Esophagus muscularis mucosa (tissue), 4 donors: ENCODE data around the gene HMGA1. TPM values are rescaled to one million over a fixed set of nuclear protein-coding genes. Genes with fewer than 3 reads are reported as not detected.

Source experiments
- DNase-seq: peaks from one replicate; pipeline ENCODE4 v3.0.0-alpha.2; 2017; ENCODE audit errors: extremely low spot score
- H3K27ac ChIP-seq, 4 donors: fragments of 200-600 bp; sonication (generic); replicated peaks in 1 of 4; 1 replicate in 3 of 4; 2 replicates in 1 of 4; pipeline ENCODE4 v1.5.1; 2016 to 2019; ENCODE audit warnings: mild to moderate bottlenecking in 1 of 4
- H3K27me3 ChIP-seq, 4 donors: fragments of 200-600 bp; sonication (generic); one replicate each; pipeline versions ENCODE4 v1.5.1 to v1.6.0; 2016 to 2019
- H3K36me3 ChIP-seq, 4 donors: fragments of 200-600 bp; sonication (generic); one replicate each; pipeline ENCODE4 v1.5.1; 2016 to 2019
- H3K4me1 ChIP-seq, 4 donors: fragments of 200-600 bp; sonication (generic); one replicate each; pipeline ENCODE4 v1.5.1; 2016 to 2019
- H3K4me3 ChIP-seq, 4 donors: fragments of 200-600 bp; sonication (generic); 1 replicate in 2 of 4; 2 replicates in 2 of 4; pipeline ENCODE4 v1.5.1; 2016 to 2019; ENCODE audit warnings: mild to moderate bottlenecking in 4 of 4, moderate library complexity in 1 of 4
- H3K9me3 ChIP-seq, 4 donors: fragments of 200-600 bp; sonication (generic); 1 replicate in 3 of 4; 2 replicates in 1 of 4; pipeline ENCODE4 v1.5.1; 2016 to 2019
- EP300 ChIP-seq: sonication (generic); formaldehyde crosslinking; IDR thresholded peaks from one replicate; pipeline ENCODE4 v1.6.1; 2017; ENCODE audit warnings: antibody characterized with exemption
- POLR2A ChIP-seq: fragments of 450-650 bp; IDR thresholded peaks from one replicate; pipeline ENCODE4 v1.6.1; 2017; ENCODE audit warnings: antibody characterized with exemption, moderate library complexity, mild to moderate bottlenecking, low read depth
- POLR2AphosphoS5 ChIP-seq, 2 donors: sonication (generic); formaldehyde crosslinking; IDR thresholded peaks; one replicate each; pipeline ENCODE4 v1.6.1; 2017; ENCODE audit warnings: antibody characterized with exemption in 2 of 2
- WGBS: methylation state at CpG from one replicate; pipeline ENCODE4 v1.1.5; 2018; 5-methylcytosine and 5-hydroxymethylcytosine counted together
- intact Hi-C: fragments of 100-400 bp; cut with DNase I; formaldehyde crosslinking; loops from one replicate; pipeline ENCODE4 v1.15.1; 2023
- total RNA-seq, 4 donors: library from RNA; depleted of rRNA; stranded (reverse); fragments of >200 nt; gene quantifications; one replicate each; pipeline versions ENCODE4 v1.1.0 to v1.2.1, GENCODE V29; 2016
- TF ChIP-seq, protein P1 (sequence below), 3 experiments: fragments of 200-600 bp in 2 of 3; fragments of 450-650 bp in 1 of 3; sonication (generic) in 2 of 3; IDR thresholded peaks; one replicate each; pipeline ENCODE4 v1.5.1; 2017 to 2019; ENCODE audit warnings: antibody characterized with exemption in 3 of 3, mild to moderate bottlenecking in 2 of 3, moderate library complexity in 1 of 3

Gene HMGA1
- total RNA-seq, 4 donors from 2014 or later = 8.3 to 27.2 (median 17.5) TPM

DNA sequence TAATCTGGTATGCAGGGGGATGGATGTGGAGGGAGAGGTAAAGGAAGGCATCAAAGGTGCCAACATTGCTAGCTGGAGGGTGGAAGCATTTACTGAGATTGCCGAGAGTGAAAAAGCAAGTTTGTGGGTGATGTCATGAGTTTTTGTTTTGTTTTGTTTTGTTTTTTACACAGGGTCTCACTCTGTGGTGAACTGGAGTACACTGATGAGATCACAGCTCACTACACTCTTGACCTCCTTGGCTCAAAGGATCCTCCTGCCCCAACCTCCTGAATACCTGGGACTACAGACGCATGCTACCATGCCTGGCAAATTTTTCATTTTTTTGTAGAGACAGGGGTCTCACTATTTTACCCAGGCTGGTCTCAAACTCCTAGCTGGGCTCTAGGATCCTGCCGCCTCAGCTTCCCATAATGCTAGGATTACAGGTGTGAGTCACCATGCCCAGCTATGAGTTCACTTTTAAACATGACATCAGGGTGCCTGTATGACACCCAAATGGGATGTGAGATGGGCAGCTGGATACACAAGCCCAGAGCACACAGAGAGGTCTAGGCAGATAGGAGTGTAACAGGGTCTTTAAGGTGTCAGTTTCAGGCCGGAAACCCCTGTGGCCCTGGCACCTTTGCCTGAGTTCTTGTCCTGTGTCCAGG lies 35.1 kb upstream of the HMGA1 start:
- peaks cover 0 to 11% (median 0%) of the 10 kb centered on the region in 4 donors for H3K27me3 ChIP-seq
- WGBS = 98% methylated on average over 4 of the region's 4 CpGs
- H3K4me1 ChIP-seq = peaks cover 2 to 3% (median 3%) of the 10 kb centered on the region in 4 donors
- H3K4me3 ChIP-seq = no peak overlapping the region
- intact Hi-C loops = no loop called here
- H3K9me3 ChIP-seq = no peaks in the 10 kb centered on the region
- no peaks in the 10 kb centered on the region for H3K36me3 ChIP-seq
- no peak overlapping the region for H3K27ac ChIP-seq
- DNase-seq = no peak
- TF ChIP-seq EP300 (no peak), POLR2A (no peak), POLR2AphosphoS5 (IDR thresholded peaks at IDR 0.05) (no peak)
- TF ChIP-seq, protein P1, sequence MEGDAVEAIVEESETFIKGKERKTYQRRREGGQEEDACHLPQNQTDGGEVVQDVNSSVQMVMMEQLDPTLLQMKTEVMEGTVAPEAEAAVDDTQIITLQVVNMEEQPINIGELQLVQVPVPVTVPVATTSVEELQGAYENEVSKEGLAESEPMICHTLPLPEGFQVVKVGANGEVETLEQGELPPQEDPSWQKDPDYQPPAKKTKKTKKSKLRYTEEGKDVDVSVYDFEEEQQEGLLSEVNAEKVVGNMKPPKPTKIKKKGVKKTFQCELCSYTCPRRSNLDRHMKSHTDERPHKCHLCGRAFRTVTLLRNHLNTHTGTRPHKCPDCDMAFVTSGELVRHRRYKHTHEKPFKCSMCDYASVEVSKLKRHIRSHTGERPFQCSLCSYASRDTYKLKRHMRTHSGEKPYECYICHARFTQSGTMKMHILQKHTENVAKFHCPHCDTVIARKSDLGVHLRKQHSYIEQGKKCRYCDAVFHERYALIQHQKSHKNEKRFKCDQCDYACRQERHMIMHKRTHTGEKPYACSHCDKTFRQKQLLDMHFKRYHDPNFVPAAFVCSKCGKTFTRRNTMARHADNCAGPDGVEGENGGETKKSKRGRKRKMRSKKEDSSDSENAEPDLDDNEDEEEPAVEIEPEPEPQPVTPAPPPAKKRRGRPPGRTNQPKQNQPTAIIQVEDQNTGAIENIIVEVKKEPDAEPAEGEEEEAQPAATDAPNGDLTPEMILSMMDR (IDR thresholded peaks at IDR 0.05) = no peak

DNA sequence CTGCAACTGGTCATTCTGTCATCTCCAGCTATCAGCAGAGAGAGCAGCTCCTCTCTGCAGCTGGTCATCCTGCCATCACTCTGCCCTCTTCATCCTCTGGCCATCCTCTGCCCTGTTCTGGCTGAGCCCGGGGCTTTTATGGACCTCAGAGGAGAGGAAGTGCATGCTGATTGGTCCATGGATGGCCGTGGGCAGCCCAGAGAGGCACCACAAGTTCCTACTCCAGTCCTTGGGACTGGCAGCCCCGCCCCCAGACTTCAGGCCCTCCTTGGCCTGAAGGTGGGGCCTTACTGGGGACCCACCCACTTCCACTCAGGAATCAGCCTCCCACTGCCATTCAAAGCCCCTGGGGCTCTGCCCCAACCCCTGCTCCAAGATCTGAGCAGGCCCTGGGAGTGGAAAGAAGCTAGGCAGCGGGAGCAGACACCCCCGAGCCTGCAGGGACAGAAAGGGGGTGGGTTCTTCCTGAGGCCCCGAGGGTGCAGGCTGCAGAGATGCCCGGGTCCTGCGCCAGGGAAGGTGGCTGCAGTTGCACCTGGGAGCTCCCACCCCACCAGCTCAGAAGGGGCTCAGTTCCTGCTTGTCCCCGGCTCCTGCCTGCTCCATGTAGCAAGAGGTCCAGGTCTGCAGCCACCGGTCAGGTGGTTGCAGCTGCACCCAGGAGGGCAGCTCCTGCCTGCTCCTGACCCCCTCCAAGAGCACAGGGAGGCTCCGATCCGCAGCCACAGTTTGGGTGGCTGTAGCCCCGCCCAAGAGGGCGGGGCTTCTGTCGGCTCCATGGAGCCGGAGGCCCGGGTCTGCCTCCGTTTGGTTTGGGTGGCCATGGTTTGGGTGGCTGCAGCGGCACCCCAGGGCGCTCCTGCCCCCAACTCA lies 34.1 kb upstream of the HMGA1 start:
- Histone ChIP-seq H3K4me3 (no peak overlapping the region), H3K36me3 (no peaks in the 10 kb centered on the region), H3K4me1 (no peaks in the 10 kb centered on the region), H3K27ac (no peak overlapping the region), H3K9me3 (no peaks in the 10 kb centered on the region), H3K27me3 (peaks cover 0 to 11% (median 0%) of the 10 kb centered on the region in 4 donors)
- no peak for DNase-seq
- intact Hi-C loops = no loop called here
- WGBS = 93% methylated on average over 6 of the region's 20 CpGs
- TF ChIP-seq POLR2AphosphoS5 (IDR thresholded peaks at IDR 0.05) = no peak
- TF ChIP-seq, protein P1 (IDR thresholded peaks at IDR 0.05) = no peak
- TF ChIP-seq POLR2A = no peak
- TF ChIP-seq EP300 = no peak

DNA sequence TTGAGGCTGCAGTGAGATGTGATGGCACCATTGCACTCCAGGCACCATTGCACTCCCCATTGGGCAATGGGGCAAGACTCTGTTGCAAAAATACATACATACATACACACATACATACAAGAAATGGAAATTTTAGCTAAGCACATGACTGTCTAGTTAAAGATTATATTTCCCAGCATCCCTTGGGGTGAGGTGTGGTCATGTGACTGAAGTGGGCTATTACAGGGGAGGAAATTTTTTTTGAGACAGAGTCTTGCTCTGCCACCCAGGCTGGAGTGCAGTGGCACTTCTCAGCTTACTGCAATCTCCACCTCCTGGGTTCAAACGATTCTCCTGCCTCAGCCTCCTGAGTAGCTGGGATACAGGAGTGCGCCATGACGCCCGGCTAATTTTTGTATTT lies 32.0 kb upstream of the HMGA1 start:
- no peaks in the 10 kb centered on the region for H3K9me3 ChIP-seq
- no peak overlapping the region for H3K4me3 ChIP-seq
- TF ChIP-seq EP300 = no peak
- no peak for TF ChIP-seq POLR2AphosphoS5 (IDR thresholded peaks at IDR 0.05)
- no peak for TF ChIP-seq POLR2A
- TF ChIP-seq, protein P1 (IDR thresholded peaks at IDR 0.05) = no peak
- no peaks in the 10 kb centered on the region for H3K4me1 ChIP-seq
- no peak for DNase-seq
- H3K36me3 ChIP-seq = no peaks in the 10 kb centered on the region
- 96% methylated on average over 4 of the region's 4 CpGs for WGBS
- no peak overlapping the region for H3K27ac ChIP-seq
- H3K27me3 ChIP-seq = peaks cover 0 to 11% (median 0%) of the 10 kb centered on the region in 4 donors
- intact Hi-C loops = no loop called here

DNA sequence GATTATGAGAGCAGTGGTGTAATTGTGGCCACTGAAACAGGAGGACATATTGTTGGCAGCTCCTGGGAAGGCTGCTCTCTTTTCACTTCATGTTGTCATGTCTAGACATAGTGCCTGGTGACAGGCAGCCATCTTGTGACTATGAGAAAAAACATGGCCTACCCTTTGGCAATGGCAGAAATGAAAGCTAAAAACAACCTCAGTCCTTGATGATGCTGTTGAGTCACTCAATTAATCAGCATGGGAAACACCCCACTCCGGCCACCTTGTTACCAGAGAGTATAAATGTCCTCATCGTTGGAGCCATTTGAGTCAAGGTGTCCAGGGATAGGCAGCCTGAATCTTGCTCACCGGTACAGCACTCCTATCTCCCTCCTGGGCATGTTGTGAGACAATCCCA lies 31.2 kb upstream of the HMGA1 start:
- intact Hi-C loops = no loop called here
- Histone ChIP-seq H3K27me3 (peaks cover 0 to 11% (median 0%) of the 10 kb centered on the region in 4 donors), H3K4me3 (no peak overlapping the region), H3K4me1 (no peaks in the 10 kb centered on the region), H3K36me3 (no peaks in the 10 kb centered on the region), H3K27ac (no peak overlapping the region), H3K9me3 (no peaks in the 10 kb centered on the region)
- 90% methylated on average over 3 of the region's 3 CpGs for WGBS
- DNase-seq = no peak
- TF ChIP-seq POLR2AphosphoS5 (IDR thresholded peaks at IDR 0.05) (no peak), POLR2A (no peak), EP300 (no peak)
- TF ChIP-seq, protein P1 (IDR thresholded peaks at IDR 0.05) = no peak
